Measurements from ENCODE around the gene GAS6.

DNA sequence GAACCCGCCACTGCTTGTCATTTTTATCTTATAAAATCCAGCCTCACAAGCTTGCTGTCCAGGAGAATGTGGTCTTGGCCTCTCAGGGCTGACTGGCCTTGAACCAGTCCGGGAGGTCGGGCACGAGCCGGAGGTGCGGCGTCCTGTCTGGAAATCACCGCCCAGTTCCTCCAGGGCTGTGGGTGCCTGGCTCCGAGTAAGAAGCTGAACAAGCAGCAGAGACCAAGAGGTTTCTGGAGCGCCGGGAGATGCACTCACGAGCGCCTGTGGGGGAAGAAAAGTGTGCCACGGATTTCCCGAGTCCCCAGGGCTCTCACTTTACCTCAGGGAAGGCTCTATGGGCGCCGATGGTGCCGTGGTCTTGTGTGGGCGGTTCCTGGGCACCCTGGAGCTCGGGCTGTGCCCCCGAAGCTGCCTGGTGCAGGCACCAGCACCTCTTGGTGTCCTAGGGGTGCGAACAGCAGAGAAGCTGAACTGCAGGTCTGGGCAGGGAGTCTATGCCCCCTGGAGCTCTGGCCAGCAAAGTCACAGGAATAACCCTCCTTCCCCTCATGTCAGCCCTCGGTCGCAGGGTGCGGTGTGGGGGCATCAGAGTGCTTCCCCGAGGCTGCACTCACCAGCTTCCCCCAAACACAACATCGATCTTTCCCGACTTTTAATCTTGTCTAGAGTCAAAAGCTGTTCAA is 50.0 kb downstream of the GAS6 start:
- TF ChIP-seq POLR2A (IDR thresholded peaks at IDR 0.05): no peak
- TF ChIP-seq, protein P1, sequence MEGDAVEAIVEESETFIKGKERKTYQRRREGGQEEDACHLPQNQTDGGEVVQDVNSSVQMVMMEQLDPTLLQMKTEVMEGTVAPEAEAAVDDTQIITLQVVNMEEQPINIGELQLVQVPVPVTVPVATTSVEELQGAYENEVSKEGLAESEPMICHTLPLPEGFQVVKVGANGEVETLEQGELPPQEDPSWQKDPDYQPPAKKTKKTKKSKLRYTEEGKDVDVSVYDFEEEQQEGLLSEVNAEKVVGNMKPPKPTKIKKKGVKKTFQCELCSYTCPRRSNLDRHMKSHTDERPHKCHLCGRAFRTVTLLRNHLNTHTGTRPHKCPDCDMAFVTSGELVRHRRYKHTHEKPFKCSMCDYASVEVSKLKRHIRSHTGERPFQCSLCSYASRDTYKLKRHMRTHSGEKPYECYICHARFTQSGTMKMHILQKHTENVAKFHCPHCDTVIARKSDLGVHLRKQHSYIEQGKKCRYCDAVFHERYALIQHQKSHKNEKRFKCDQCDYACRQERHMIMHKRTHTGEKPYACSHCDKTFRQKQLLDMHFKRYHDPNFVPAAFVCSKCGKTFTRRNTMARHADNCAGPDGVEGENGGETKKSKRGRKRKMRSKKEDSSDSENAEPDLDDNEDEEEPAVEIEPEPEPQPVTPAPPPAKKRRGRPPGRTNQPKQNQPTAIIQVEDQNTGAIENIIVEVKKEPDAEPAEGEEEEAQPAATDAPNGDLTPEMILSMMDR (IDR thresholded peaks at IDR 0.05): no peak

All from upper lobe of left lung (tissue), 4 donors.